Stimulated activated CD4-positive, alpha-beta T cell treated with anti-CD3 and anti-CD28 coated beads, Interleukin-15, amount 100 ng/mL, for 48 hours (primary cell): ENCODE data around the gene MAPK4.
"Not testable (repeated sequence)": the region's sequence is repeated elsewhere in the genome, so short reads cannot be mapped to it uniquely, and the experiment has no call there.

Experiments
- DNase-seq, 2 donors: peaks; one replicate each; pipeline ENCODE4 v3.0.0-alpha.2; 2020; ENCODE audit warnings: low read depth in 2 of 2

Gene MAPK4

DNA sequence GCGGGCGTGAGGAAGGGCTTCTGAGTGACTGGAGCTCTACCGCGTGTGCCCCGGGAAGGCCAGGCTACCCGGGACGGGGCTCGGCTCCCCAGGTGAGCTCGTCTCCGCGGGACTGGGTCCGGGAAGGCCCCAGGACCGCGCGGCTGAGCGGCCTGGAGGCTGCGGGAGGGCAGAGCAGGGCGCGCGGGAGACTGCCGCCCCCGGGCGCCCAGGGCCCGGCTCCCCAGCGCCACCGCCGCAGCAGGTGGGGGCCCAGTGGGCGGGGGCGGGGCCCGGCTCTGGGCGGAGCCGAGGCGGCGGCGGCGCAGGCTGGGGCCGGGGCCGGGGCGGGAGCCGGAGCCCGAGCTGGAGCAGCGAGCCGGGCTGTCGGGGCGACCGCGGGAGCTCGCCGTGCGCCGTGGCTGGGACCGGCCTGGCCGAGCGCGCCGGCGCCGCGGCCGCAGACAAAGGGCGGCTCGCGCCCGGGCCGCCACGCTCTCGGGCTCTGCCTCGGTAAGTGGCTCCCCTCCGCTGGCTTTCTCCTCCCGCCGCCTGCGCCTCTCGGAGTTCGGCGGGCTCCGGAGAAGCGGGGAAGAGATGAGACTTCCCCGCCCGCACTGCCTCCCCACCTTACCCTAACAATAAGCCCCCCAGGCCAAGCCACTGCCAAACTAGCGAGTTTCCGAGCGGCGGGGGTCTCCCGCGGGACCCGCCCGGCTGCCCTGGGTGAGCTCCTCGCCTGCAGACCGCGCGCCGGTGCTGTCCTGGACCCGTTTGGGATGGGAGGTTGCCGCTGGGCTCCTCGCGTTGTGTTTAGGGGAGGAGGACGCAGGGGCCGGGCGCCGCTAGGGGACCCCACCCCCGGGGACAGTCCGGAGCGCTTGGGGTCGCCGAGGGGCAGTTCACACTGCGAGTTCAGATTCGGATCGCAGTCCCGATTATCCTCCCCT lies at the start of gene MAPK4:
MAPK4 (plus strand) TSS at position 336 of the 929 bp plus-strand sequence. CDS start 103,872 bp downstream, outside the sequence.
- peak in 1 of 2 donors; percentile 9 for DNase-seq

DNA sequence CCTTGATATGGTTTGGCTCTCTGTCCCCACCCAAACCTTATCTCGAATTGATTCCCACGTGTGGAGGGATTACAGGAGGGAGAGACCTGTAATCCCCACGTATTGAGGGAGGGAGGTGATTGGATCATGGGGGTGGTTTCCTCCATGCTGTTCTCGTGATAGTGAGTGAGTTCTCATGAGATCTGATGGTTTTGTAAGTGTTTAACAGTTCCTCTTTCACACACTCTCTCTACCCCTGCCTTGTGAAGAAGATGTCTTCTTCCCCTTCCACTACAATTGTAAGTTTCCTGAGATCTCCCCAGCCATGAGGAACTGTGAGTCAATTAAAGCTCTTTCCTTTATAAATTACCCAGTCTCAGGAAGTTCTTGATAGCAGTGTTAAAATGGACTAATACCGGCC lies 42.6 kb upstream of the MAPK4 start:
- not testable (repeated sequence) for DNase-seq

DNA sequence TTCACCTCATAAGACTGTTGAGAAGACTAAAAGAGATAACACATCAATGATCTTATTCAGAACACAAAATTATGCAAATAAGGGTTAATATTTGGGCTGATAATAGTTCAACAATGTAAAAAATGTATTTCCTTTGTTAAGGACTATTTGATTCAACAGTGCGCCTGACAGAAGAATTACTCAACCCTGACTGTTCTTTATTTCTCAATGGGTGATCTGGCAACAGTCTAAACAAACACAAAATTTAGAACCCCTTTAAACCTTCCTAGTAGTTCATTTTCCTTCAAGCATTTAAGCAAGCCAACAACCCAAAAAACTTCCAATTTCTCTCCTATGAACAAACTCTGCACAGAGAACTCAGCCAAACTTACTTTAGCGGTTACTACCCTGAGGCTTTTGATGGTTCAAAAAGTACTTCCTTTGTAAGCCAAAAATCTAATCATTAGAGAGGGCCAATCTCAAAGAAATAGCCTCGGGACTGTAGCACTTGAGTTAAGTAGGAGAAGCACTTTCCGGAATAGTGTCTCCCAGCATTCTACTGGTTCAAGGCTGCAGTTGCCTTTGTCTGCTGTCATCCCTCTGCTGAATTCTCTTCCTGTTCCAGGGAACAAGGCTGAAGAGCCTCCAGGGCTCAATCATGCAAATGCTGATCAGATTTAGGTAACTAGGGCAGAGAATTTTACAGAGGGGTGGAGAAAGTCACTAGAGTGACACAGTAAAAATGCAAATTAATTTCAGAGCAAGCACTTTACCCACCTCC lies 40.9 kb upstream of the MAPK4 start:
- DNase-seq: no peak

DNA sequence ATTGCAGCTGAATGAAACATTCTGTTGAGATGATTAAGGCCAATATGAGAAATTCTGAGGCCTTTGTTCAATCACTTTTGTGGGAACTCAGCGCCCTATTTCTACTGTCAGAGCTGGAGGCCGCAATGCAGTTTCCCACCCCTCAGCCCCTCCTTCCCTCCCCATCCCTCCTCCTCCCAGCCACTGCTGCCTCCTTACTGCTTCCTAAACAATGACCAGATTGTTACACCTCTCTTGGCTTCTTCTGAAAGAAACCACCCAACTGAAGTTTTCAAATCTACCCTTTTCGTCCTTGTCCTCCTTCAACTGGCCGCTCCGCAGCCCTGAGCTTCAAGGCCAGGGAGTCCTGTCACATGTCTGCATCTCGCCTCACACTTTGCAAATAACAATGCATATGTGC lies 36.7 kb upstream of the MAPK4 start:
- DNase-seq: no peak

DNA sequence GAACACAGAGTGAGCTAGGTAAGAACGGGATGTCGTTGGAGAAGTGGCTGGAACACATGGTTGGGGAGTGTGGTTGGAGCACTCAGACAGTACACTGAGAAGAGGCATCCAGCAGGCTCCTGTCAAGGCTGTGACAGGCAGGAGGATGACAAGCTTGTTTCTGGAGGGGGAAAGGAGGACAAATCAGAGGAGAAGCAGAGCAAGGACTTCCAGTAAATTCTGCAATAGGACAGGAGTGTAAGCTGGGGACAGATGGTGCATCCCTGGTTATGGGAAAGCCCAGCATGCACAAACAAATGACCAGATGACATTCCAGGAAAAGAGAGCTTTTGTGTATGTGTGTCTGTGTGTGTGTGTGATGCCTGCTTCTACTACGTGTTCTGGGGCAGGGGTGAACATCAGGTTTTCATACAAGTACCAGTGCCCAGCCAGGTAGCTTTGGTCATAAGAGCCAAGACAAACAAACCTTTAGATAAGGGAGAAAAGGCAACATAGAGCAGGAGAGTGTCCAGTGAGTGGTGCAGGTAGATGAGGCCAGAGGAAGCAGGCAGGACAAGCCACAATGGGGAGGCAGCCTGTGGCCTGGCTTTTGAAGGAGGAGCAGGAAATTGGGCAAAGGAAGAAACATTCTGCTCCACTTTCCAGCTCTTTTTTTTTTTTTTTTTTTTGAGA lies 32.1 kb upstream of the MAPK4 start:
- DNase-seq: no peak

DNA sequence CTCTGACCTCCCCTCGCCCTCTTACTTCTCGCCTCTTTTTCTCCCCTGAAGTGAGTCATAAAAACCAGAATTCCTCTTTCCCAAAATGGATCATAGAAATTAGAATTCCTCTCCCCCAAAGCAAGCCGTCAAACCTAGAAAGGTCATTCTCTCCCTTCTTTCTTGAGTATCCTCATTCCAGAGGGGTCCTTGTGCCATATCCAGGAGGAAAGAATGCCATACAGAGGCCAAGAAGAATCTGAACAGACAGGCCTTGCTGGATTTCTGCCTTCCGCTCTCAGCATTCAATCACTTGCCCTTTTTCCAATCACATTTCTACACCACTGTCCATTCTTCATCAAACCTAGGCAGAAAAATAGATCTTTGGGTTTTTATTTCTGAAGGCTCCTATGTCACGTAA lies 31.1 kb upstream of the MAPK4 start:
- no peak for DNase-seq

DNA sequence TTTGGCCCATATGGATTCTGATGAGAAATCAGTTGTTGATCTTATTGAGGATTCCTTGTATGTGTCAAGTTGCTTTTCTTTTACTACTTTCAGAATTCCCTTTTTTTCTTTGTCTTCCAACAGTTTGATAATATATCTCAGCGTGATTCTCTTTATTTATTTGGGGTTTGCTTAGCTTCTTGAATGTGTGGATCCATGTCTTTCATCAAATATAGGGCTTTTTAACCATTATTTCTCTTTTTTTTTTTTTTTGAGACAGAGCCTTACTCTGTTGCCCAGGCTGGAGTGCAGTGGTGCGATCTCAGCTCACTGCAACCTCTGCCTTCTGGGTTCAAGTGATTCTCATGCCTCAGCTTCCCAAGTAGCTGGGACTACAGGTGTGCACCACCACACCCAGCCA lies 26.1 kb upstream of the MAPK4 start:
- not testable (repeated sequence) for DNase-seq

DNA sequence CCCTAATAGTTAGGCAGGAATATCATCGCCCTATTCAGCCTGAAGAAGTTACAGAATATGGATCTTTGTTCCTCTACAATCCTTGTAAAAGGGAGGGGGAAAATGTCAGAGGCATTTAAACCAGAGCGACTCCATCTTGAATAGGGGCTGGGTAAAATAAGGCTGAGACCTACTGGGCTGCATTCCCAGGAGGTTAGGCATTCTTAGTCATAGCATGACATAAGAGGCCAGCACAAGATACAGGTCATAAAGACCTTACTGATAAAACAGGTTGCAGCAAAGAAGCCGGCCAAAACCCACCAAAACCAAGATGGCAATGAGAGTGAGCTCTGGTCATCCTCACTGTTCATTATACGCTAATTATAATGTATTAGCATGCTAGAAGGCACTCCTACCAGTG lies 15.4 kb upstream of the MAPK4 start:
- DNase-seq: not testable (repeated sequence)

DNA sequence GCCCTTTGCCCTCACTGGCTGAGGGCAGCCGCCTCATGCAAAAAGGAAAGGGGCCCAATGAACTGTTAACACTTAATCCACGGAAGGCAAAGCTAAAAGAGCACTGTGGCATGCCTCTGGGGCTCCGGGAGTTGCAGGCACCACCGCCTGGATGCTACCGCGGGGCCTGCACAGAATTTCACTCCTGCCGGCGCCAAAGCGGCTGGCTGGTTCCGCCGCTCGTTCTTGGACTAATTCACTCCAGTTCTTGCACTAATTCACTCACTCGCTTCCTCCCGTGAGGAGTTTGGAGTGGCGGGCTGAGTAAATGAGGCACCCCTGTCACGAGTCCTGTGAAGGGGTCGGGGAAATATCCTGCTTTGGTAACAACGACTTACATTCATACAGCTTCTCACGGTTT lies 14.0 kb upstream of the MAPK4 start:
- no peak for DNase-seq

DNA sequence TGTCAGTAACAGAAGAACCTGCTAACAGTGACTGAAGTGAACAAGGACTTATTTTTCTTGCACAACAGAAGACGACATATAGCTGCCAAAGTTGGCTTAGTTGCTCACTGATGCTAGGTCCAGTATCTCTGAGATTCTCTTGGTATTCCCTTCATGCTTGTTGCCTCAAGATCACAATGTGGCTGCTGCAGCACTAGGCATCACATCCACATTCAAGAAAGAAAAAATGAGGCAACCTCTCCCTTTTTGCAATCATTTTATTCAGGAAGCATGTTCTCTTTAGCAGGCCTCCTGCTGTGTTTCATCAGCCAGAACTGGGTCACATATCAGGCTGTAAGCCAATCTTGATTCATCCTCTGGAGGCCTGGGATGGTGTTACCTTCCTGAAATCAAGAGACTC lies 11.7 kb upstream of the MAPK4 start:
- no peak for DNase-seq

DNA sequence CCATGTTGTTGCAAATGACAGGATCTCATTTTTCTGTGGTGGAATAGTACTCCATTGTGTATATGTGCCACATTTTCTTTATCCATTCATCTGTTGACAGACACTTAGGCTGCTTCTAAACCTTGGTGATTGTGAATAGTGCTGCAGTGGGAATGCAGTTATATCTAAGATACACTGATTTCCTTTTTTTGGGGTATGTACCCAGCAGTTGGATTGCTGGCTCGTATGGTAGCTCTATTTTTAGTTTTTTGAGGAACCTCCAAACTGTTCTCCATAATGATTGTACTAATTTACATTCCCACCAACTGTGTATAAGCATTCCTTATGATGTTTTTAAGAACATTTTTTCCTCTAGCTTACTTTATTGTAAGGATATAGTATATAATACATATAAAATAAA lies 8.2 kb upstream of the MAPK4 start:
- not testable (repeated sequence) for DNase-seq

DNA sequence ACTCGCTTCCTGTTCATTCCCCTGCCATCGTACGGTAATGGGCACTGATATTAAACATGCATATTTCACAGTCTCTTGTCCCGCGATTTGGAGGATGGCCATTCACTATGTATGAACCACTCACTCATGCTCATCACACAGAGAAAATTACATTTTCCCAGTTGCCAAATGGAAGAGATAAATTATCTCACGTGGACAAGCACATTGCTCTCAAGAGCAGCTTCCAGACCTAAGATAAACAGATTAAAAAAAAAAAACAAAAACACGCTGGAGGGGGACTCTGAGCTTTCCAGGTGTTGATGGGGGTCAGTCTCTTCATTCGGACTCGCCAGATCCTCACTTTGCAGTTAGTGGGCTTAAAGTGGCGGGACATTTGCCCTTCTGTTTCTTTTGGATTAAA lies 1.7 kb upstream of the MAPK4 start:
- no peak for DNase-seq

DNA sequence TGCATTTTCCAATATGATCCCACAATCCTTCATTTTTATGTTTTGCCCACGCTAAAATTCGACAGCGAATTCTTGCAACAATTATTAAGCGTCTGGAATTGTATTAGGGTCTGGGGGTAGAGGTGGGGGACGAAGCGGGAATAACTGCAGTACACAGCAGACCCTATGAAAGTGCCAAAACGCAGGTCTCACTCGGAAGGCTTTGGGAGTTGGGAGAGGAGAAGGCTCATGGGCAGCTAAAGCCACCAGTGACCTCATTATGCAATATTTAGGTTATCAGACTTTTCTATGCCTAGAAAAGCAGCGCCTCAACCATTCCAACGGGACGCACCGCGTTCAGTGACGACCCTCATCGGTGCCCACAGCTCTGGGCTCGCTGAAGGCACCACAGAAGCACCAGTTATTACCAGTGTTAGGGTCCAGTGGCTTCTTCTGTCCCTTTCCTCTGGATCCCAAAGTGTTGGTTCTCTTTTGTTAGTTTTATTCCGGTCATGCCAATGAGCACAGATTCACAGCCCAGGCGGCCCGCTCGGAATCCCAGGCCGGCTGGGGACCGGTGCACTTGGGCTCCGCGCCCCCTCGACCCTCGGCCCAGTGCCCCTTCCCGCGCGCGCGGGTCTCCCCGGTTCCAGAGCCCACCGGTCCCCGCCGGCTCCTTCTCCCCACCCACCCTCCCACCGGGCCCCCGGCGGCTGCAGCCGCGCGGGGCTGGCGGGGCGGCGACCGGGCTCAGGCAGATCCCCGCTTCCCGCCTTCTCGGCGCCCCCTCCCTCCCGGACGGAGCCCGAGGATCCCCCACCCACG lies 737 bp upstream of the MAPK4 start:
- no peak for DNase-seq

DNA sequence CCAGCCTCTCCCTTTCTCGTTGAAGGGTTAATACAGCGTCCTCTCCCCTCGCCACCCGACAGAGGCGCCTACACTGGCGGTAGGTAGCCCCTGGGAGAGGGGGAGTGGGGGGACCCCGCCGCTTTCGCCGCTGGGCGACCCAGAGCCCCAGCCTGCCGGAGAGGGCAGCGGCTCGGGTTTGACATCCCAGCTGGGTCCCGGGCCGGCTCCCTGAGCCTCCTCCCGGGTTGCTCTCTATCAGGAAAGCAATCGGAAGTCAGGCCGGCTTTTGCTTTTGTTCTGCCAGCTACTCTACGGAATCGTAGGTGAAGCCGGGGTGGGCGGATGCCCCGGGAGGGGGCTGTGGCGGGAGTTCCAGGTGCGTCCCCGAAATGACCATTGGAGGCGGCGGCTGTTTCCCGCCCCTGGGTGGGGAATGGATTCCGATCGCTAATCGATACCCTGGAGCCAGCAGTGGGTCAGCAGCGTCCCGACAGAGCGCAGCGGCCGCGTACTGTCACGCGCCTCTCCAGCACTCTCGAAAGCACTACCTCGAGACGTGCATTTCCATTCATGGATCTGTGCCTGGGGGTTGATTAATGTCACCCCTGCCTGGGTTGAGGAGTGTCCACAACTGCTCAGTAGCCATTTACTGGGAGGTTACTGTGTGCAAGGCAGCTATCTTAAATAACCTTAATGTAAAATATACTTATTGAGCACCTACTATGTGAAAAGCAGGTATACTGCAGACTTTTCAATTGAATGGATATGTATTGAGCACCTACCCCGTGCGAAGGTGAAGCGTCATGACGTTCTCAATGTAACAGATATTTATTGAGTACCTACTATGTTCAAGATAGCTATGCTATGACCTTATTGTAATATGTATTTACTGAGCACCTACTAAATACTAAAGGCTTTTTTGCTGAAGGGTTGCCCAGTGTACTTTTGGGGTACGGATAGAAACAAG lies 1.1 kb downstream of the MAPK4 start:
- no peak for DNase-seq

DNA sequence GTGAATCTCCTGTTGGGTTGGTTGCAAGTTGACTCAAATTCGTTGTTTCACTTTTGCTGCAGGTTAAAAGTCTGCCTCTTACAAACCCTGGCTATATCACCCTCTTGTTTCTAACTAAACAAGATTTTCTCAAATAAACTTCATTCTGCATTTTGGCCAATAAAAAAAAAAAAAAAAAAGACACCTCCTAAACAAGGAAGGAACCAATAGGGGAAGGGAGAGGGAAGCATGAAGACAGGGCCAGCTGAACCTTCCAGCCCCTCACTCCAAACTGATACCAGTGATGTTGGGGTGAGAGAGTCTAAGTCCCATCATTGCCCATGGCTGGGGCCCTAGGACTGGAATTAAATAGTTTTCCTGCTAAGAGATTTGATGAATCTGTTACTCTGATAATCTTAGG lies 2.4 kb downstream of the MAPK4 start:
- not testable (repeated sequence) for DNase-seq

DNA sequence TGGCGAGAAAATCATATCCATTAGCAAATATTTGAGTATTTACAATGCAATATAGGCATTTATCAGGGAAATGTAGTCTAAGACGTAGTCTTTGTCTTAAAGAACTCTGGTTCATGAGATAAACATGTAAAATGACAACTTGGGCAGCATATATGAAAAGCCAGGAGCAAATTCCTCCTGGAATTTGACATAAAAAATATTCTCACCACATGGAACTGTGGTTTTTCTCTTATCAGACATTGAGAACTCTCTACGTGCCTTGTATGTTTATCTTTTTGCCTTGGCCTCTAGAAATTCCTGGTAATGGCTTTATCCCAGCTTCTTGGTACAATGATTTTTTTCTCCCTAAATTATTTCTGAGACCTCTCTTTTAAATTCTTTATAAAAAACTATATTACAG lies 2.8 kb downstream of the MAPK4 start:
- no peak for DNase-seq

DNA sequence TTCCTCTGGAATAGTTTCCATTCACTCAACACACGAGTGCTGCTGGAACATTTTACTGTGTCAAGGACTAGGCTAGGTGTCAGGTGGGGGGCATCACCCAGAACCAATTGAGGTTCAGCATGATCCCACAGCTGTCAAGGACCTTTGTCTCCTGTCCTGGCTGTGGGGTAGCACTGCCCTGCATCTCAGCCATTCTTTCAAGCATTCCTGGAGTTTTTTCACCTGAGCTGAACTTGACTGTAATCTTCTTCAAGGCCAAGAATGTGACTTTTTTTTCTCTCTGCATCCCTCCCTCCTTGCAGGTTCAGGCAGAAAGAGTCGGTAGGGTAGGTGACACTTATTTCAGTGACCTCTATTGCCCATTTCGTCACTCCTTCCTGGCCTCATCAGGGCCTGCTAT lies 3.5 kb downstream of the MAPK4 start:
- no peak for DNase-seq

DNA sequence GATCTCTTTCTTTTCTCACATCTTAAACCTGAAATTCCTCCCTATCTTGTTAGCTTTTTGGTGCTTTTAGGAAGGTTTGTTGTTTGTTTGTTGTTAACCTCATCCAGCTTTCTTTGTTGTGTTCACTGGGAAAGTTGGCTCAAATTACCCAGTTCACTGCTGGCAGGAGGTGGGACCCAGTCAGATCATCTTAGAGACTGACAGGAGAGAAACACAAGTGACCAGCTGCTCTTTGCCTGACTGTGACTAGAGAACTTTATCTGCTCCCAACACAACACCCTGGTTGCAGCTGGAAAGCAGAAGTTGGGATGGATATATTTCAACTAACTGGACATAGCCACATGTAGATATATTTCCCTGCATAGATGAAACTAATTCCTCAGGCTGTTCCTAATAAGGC lies 10.0 kb downstream of the MAPK4 start:
- DNase-seq: no peak

DNA sequence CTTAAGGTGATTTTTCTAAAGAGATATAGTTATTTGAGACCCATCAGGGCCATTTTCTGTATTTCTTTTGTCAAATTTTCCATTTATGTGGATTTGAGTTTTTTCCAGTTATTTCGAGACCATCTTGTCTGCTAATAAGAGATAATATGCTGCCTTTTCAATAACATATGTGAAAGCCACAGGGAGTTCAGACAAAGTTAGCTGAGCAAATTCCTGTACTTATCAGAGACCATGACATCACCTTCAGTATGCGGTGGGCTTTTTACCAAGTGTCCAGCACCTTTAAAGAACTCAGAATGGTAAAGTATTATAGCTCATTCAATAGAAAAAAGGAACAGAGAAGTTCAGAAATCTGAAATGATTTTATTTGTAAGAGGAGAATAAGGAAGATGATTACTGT lies 11.7 kb downstream of the MAPK4 start:
- no peak for DNase-seq

DNA sequence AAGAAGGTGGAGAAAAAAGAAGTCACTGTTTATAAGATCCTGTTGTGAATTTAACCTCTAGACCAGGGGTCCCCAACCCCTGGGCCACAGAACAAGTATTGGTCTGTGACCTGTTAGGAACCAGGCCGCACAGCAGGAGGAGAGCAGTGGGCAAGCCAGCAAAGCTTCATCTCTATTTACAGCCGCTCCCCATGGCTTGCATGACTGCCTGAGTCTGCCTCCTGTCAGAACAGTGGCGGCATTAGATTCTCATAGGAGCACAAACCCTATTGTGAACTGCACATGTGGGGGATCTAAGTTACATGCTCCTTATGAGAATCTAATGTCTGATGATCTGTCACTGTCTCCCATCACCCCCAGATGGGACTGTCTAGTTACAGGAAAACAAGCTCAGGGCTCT lies 13.3 kb downstream of the MAPK4 start:
- not testable (repeated sequence) for DNase-seq
